ENCODE results near the gene NBPF3. TPM values are rescaled to one million over a fixed set of nuclear protein-coding genes. Genes with fewer than 3 reads are reported as not detected.
"Not testable (repeated sequence)": the region's sequence is repeated elsewhere in the genome, so short reads cannot be mapped to it uniquely, and the experiment has no call there.

NBPF3 gene
- total and polyA plus RNA-seq, 4 donors = 1.4 to 4.0 (median 1.7) TPM

- Histone ChIP-seq H3K9ac (ENCODE audit: low read depth in 1 of 2, low read length in 2 of 2) (no peak overlapping the region), H3K4me1 (ENCODE audit: control insufficient read depth in 4 of 4, insufficient read depth in 4 of 4, low read length in 3 of 4) (no peaks in the 10 kb centered on the region), H3K4me3 (ENCODE audit: low read depth in 1 of 3, low read length in 3 of 3) (no peak overlapping the region), H3K36me3 (ENCODE audit: control insufficient read depth in 4 of 4, insufficient read depth in 3 of 4, low read depth in 1 of 4, low read length in 3 of 4) (no peaks in the 10 kb centered on the region), H3K27me3 (ENCODE audit: control insufficient read depth in 4 of 4, insufficient read depth in 4 of 4, low read length in 3 of 4) (no peaks in the 10 kb centered on the region), H3K27ac (ENCODE audit: low read depth in 1 of 2, low read length in 2 of 2) (no peak overlapping the region), H3K9me3 (ENCODE audit: control insufficient read depth in 4 of 4, low read length in 3 of 4) (no peaks in the 10 kb centered on the region)
- 93% methylated on average over 16 of the region's 16 CpGs for WGBS
- DNase-seq (ENCODE audit: low spot score) = no peak
- TF ChIP-seq YY1 (IDR thresholded peaks at IDR 0.05) = no peak
- no peak for TF ChIP-seq TAF1 (conservative IDR thresholded peaks at IDR 0.05)
- TF ChIP-seq GABPA (IDR thresholded peaks at IDR 0.05 in 1 of 2, conservative IDR thresholded peaks at IDR 0.05 in 1 of 2) = no peak
- TF ChIP-seq FOXA1 (IDR thresholded peaks at IDR 0.05) = no peak
- no peak for TF ChIP-seq RAD21 (IDR thresholded peaks at IDR 0.05)
Measured at GRCh38 chr1:21518774-21519455, 79.0 kb downstream of the NBPF3 start.

- not testable (repeated sequence) for H3K9ac ChIP-seq (ENCODE audit: low read depth in 1 of 2, low read length in 2 of 2); H3K36me3 ChIP-seq (ENCODE audit: control insufficient read depth in 4 of 4, insufficient read depth in 3 of 4, low read depth in 1 of 4, low read length in 3 of 4); H3K4me3 ChIP-seq (ENCODE audit: low read depth in 1 of 3, low read length in 3 of 3); H3K27me3 ChIP-seq (ENCODE audit: control insufficient read depth in 4 of 4, insufficient read depth in 4 of 4, low read length in 3 of 4); H3K9me3 ChIP-seq (ENCODE audit: control insufficient read depth in 4 of 4, low read length in 3 of 4); DNase-seq (ENCODE audit: low spot score); H3K27ac ChIP-seq (ENCODE audit: low read depth in 1 of 2, low read length in 2 of 2); H3K4me1 ChIP-seq (ENCODE audit: control insufficient read depth in 4 of 4, insufficient read depth in 4 of 4, low read length in 3 of 4)
- WGBS = 96% methylated on average over 11 of the region's 11 CpGs
Measured at GRCh38 chr1:21519486-21520070, 79.6 kb downstream of the NBPF3 start.

GRCh38 chr1:21520899-21521716, 81.2 kb downstream of the NBPF3 start:
- Histone ChIP-seq H3K27ac (ENCODE audit: low read depth in 1 of 2, low read length in 2 of 2) (no peak overlapping the region), H3K9me3 (ENCODE audit: control insufficient read depth in 4 of 4, low read length in 3 of 4) (no peaks in the 10 kb centered on the region), H3K36me3 (ENCODE audit: control insufficient read depth in 4 of 4, insufficient read depth in 3 of 4, low read depth in 1 of 4, low read length in 3 of 4) (no peaks in the 10 kb centered on the region), H3K9ac (ENCODE audit: low read depth in 1 of 2, low read length in 2 of 2) (no peak overlapping the region), H3K4me1 (ENCODE audit: control insufficient read depth in 4 of 4, insufficient read depth in 4 of 4, low read length in 3 of 4) (peaks cover 0 to 3% (median 0%) of the 10 kb centered on the region in 4 donors), H3K4me3 (ENCODE audit: low read depth in 1 of 3, low read length in 3 of 3) (no peak overlapping the region), H3K27me3 (ENCODE audit: control insufficient read depth in 4 of 4, insufficient read depth in 4 of 4, low read length in 3 of 4) (no peaks in the 10 kb centered on the region)
- 94% methylated on average over 16 of the region's 16 CpGs for WGBS
- no peak for DNase-seq (ENCODE audit: low spot score)
- TF ChIP-seq SP1 (IDR thresholded peaks at IDR 0.05) (no peak), TAF1 (conservative IDR thresholded peaks at IDR 0.05) (no peak)

- WGBS = 98% methylated on average over 4 of the region's 4 CpGs
- no peaks in the 10 kb centered on the region for H3K36me3 ChIP-seq (ENCODE audit: control insufficient read depth in 4 of 4, insufficient read depth in 3 of 4, low read depth in 1 of 4, low read length in 3 of 4)
- TF ChIP-seq ATF3 (IDR thresholded peaks at IDR 0.05) (no peak), GABPA (IDR thresholded peaks at IDR 0.05 in 1 of 2, conservative IDR thresholded peaks at IDR 0.05 in 1 of 2) (no peak), RXRA (IDR thresholded peaks at IDR 0.05) (no peak), RAD21 (IDR thresholded peaks at IDR 0.05) (no peak), MAX (IDR thresholded peaks at IDR 0.05) (no peak), HNF4A (conservative IDR thresholded peaks at IDR 0.05) (no peak), JUND (IDR thresholded peaks at IDR 0.05) (no peak), YY1 (IDR thresholded peaks at IDR 0.05) (no peak), NR2F2 (IDR thresholded peaks at IDR 0.05) (no peak), REST (IDR thresholded peaks at IDR 0.05) (no peak), HNF4G (IDR thresholded peaks at IDR 0.05) (no peak)
- TF ChIP-seq, protein P1, sequence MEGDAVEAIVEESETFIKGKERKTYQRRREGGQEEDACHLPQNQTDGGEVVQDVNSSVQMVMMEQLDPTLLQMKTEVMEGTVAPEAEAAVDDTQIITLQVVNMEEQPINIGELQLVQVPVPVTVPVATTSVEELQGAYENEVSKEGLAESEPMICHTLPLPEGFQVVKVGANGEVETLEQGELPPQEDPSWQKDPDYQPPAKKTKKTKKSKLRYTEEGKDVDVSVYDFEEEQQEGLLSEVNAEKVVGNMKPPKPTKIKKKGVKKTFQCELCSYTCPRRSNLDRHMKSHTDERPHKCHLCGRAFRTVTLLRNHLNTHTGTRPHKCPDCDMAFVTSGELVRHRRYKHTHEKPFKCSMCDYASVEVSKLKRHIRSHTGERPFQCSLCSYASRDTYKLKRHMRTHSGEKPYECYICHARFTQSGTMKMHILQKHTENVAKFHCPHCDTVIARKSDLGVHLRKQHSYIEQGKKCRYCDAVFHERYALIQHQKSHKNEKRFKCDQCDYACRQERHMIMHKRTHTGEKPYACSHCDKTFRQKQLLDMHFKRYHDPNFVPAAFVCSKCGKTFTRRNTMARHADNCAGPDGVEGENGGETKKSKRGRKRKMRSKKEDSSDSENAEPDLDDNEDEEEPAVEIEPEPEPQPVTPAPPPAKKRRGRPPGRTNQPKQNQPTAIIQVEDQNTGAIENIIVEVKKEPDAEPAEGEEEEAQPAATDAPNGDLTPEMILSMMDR (IDR thresholded peaks at IDR 0.05; ENCODE audit: low read depth, low read length, missing input control) = no peak
- peaks cover 0 to 3% (median 0%) of the 10 kb centered on the region in 4 donors for H3K4me1 ChIP-seq (ENCODE audit: control insufficient read depth in 4 of 4, insufficient read depth in 4 of 4, low read length in 3 of 4)
- no peak overlapping the region for H3K27ac ChIP-seq (ENCODE audit: low read depth in 1 of 2, low read length in 2 of 2)
- no peak overlapping the region for H3K9ac ChIP-seq (ENCODE audit: low read depth in 1 of 2, low read length in 2 of 2)
- no peaks in the 10 kb centered on the region for H3K27me3 ChIP-seq (ENCODE audit: control insufficient read depth in 4 of 4, insufficient read depth in 4 of 4, low read length in 3 of 4)
- no peak for DNase-seq (ENCODE audit: low spot score)
- H3K9me3 ChIP-seq (ENCODE audit: control insufficient read depth in 4 of 4, low read length in 3 of 4) = no peaks in the 10 kb centered on the region
- no peak overlapping the region for H3K4me3 ChIP-seq (ENCODE audit: low read depth in 1 of 3, low read length in 3 of 3)
Measured at GRCh38 chr1:21521717-21522060, 81.8 kb downstream of the NBPF3 start.
